GM19372 (cell line): ENCODE data around the gene SLC30A5.
A peak's percentile ranks its signal among the peaks of the same experiment; 100 is the strongest.
"Not testable (repeated sequence)": the region's sequence is repeated elsewhere in the genome, so short reads cannot be mapped to it uniquely, and the experiment has no call there.

Experiments used
- ATAC-seq: cut with Tn5 transposase; IDR thresholded peaks from one replicate; pipeline ENCODE4 v1.9.1; 2021; ENCODE audit warnings: mild to moderate bottlenecking, low read depth, moderate library complexity; ENCODE audit not compliant: unreplicated experiment

The SLC30A5 gene

DNA sequence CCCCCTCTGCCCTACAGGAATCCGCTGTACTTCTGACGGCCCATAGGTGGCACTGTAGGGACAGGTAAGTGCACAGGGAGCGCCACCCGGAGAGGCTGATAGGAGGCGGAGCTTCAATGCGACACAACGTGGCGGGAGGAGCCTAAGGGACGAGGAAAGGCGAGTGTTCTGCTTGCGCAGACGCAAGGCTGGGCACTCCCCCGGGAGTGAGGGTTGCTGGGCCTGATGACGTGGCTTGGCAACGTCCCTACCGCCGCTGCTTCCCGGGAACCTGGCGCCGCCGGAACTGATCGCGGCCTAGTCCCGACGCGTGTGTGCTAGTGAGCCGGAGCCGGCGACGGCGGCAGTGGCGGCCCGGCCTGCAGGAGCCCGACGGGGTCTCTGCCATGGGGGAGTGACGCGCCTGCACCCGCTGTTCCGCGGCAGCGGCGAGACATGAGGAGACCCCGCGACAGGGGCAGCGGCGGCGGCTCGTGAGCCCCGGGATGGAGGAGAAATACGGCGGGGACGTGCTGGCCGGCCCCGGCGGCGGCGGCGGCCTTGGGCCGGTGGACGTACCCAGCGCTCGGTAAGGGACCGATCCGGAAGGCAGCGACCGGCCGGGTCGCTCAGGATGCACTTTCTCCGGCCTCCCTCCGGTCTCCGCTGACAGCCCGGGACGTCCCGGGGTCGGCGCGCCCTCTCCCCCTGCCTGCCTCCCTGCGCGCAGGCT is at the start of gene SLC30A5:
Gene SLC30A5 (plus strand): TSS at position 244 of the 712 bp plus-strand sequence. CDS start 242 bp downstream, at position 486.
- ATAC-seq: peak; percentile 99

DNA sequence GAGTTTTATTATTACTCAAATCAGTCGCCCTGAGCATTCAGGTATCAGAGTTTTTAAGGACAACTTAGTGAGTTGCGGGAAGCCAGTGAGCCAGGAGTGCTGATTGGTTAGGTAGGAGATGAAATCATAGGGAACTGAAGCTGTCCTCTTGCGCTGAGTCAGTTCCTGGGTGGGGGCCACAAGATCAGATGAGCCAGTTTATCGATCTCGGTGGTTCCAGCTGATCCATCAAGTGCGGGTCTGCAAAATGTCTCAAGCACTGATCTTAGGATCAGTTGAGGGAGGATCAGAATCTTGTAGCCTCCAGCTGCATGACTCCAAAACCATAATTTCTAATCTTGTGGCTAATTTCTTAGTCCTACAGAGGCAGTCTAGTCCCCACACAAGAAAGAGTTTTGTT is 48.6 kb upstream of the SLC30A5 start:
- not testable (repeated sequence) for ATAC-seq

- no peak for ATAC-seq
These were observed 47.3 kb upstream of the SLC30A5 start for GRCh38 chr5:69046375-69046957.

DNA sequence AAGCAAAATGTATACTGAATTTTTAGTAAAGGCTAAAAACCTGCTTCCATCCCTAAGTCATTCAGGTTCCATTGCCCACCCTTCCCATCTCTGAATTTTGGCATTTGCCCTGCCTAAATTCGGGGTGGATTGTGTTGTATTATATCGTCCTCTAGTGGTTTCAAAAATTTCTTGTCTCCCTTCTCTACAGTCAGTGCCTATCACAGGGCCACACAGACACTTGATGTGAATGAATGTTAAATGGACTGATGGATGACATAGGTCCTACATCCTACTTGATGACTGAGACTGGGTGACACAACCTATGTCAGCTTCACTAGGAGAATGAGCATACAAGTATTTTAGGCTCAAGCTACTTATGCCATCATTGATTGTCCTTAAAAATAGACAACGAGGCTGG is 45.6 kb upstream of the SLC30A5 start:
- ATAC-seq: no peak

DNA sequence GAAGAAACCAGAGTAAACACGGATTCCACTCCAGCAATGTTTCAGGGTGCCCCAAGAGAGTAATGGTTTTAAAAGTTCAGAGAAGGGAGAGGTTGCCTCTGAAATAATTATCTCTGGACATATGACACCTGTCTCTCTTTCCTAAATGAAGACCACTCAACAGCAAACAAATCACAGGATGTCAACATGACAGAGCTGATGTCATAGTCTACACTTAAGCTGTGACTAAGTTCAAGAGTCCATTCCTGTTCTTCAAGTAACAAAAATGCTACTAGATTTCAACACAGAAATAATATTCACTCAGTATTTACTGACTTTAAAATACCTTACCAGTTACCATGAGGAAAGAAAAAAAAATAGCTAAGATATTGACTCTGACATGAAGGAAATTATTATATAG is 44.7 kb upstream of the SLC30A5 start:
- no peak for ATAC-seq

GRCh38 chr5:69049796-69050195 is 44.0 kb upstream of the SLC30A5 start:
- ATAC-seq: no peak

DNA sequence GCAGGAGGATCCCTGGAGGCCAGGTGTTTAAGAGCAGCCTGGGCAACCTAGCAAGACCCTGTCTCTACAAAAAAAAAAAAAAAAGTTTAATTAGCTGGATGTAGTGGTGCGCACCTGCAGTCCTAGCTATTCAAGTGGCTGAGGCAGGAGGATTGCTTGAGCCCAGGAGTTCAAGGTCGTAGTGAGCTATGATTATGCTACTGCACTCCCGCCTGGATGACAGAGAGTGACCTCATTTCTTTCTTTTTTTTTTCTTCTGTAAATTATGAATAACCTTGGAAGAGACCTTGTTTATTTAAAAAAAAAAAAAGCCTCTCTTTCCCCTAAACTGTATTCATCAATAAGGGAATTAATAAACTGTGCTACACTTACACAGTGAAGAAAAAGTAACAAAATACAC is 43.6 kb upstream of the SLC30A5 start:
- ATAC-seq: no peak

GRCh38 chr5:69052181-69052580 is 41.6 kb upstream of the SLC30A5 start:
- ATAC-seq: no peak

DNA sequence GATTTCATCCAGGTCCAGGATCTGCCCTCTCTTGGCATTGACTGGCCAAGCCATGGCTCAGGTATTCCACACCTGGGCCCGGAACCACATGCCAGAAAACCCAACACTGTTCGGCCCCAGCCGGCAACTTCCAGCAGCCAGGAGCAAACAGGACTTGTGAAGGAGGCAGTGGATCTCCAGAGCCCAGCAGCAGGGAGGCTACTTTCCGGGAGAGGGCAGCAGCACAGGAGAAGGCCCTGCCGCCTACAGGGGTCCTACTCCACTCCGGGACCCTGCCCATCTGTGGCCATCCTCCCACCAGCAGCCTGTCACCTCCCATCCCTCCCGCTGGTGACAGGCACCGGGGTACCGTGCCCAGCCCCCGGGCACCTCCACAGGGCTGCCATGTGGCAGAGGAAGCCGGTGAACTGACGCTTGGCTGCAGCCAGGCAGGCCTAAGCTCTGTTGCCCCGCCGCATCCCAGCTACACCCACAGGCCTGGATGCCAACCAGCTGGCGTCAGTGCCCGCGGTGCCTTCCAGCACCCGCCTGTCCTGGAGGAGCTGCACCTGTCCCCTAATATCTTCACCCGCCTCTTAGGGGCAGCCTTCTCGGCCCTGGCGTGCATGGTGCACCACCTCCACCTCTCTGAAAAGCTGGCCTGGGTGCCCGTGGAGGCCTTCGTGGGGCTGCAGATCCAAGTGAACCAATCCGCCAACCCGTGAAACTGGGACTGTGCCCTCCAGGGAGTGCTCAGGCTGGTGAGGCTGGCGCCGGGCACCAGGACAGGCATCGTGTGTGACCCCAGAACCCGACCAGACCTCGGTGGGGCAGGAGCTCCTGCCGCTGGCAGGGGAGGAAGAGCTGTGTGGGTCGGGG is 18.9 kb upstream of the SLC30A5 start:
- ATAC-seq: no peak

DNA sequence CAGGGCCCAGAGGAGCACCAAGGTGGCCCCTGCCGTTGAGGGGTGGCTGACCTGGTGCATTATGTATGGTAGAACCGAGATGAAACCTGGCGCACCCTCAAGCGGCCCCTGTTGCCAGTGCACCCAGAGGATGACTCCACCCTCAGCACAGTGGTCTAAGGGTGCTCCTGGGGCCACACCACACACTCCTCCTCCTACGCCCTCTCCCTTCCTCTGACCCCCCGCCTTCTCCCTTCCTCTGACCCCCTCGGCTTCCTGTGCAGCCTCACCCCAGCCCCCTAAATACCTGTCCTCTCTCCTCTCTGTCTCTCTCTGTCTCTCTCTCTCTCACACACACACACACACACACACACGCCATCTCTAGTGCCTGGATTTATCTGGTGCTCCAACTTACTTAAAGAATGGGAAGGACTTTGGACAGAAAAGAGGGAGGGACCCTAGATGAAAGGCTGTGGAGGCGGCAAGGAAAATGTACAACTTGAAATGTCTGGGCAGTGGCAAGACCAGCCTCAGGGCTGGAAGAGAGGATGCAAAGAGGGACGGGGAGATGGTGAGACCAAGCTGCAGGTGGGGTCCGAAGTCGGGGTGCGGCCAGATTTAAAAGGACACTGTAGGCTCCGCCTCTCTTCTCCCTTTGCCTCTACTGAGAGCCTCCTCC is 18.2 kb upstream of the SLC30A5 start:
- ATAC-seq: no peak

GRCh38 chr5:69078921-69079540 is 14.8 kb upstream of the SLC30A5 start:
- no peak for ATAC-seq

- no peak for ATAC-seq
These were observed 14.3 kb upstream of the SLC30A5 start for GRCh38 chr5:69079556-69079955.

DNA sequence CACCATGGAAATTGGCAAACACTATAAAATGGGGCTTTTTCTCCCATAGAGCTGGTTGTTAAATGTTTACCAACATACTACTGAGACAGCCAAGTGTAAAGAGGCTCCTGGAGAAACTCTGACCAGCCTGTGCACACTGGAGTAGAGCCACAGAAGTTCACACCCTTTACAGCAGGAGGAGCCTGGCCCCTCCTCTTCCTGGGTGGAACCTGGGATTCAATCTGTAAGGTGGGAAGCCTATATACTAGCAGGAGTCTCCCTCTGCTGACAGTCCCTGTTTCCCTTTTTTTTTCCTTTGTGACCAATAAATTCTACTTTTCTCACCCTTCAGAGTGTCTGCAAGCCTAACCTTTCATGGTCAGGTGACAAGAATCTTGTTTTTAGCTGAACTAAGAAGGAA is 10.4 kb upstream of the SLC30A5 start:
- ATAC-seq: no peak

GRCh38 chr5:69084195-69084594 is 9.6 kb upstream of the SLC30A5 start:
- ATAC-seq: no peak

GRCh38 chr5:69084903-69085302 is 8.9 kb upstream of the SLC30A5 start:
- no peak for ATAC-seq

DNA sequence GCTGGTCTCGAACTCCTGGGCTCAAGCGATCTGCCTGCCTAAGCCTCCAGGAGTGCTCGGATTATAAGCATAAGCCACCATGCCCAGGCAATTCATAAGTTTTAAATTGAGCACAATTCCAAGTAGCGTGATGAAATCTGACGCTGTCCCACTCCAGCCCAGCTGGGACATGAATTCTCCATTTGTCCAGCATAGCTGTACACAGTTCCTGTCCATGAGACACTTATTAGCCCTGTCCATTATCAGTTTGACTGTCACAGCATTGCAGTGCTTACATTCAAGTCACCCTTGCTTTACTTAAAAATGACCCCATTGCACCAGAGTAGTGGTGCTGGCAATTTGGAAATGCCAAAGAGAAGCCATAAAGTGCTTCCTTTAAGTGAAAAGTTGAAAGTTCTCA is 7.6 kb upstream of the SLC30A5 start:
- no peak for ATAC-seq

- ATAC-seq: not testable (repeated sequence)
These were observed 5.8 kb upstream of the SLC30A5 start for GRCh38 chr5:69088006-69088405.

GRCh38 chr5:69090158-69090557 is 3.7 kb upstream of the SLC30A5 start:
- no peak for ATAC-seq

DNA sequence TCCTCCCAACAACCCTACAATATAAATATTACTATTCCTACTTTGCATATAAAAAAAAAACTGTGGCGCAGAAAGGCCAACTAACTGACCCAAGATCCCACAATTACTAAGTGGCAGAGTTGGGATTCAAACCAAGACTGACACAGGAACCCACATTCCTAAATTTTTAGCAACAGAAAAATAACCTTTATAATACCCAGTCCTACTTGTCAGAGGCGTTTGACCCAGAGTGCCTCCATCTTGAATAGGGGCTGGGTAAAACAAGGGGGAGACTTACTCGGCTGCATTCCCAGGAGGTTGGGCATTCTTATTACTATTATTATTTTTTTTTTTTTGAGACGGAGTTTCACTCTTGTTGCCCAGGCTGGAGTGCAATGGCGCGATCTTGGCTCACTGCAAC is 2.0 kb upstream of the SLC30A5 start:
- ATAC-seq: no peak

DNA sequence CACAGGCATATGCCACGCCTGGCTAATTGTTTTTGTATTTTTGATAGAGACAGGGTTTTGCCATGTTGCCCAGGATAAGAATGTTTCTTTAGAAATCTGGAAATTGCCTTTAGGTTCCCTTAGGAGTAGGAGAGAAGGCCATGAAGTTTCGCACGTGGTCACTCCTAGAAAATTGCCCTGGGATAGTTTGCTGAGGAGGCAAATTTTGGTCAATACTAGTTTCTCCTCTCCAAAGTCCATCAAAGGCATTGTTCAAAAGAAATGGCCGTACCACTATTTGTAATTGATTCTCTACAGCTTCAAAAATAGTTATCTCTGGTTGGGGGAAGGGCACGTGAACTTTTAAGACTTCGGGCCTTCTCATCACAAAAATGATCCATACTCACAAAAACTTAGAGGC is 845 bp upstream of the SLC30A5 start:
- no peak for ATAC-seq

DNA sequence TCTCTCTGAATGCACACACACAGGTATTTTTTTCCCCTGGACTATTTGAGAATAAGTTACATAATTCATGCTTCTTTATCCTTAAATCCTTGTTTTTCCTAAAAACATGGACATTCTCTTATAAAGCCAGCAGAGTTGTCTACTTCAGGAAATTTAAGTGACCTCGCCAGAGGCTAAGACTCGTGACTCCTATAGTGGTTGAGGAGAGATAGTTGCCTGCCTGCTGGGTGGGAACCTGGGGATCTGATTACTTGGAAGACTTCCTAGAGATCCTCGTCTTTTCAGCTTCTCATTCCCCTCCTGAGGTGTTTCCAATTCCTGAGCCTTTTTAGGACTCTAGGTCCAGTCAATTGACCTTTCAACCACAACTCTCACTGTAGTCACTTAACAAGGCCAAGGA is 5.5 kb downstream of the SLC30A5 start:
- no peak for ATAC-seq
